Vagina (tissue), 2 donors: ENCODE measurements around the gene FKBP3. TPM values are rescaled to one million over a fixed set of nuclear protein-coding genes. Genes with fewer than 3 reads are reported as not detected.

Experiments
- DNase-seq, 2 donors: peaks; one replicate each; pipeline ENCODE4 v3.0.0-alpha.2; 2017; ENCODE audit errors: extremely low spot score in 2 of 2
- H3K27ac ChIP-seq: fragments of 200-600 bp; sonication (generic); one replicate; pipeline ENCODE4 v1.5.1; 2019
- H3K27me3 ChIP-seq: fragments of 200-600 bp; sonication (generic); one replicate; pipeline ENCODE4 v1.5.1; 2019
- H3K36me3 ChIP-seq, 2 donors: fragments of 200-600 bp; sonication (generic); one replicate each; pipeline ENCODE4 v1.5.1; 2017 to 2019
- H3K4me1 ChIP-seq: fragments of 200-600 bp; sonication (generic); one replicate; pipeline ENCODE4 v1.5.1; 2019
- H3K4me3 ChIP-seq, 2 donors: fragments of 200-600 bp; sonication (generic); 1 replicate in 1 of 2; 2 replicates in 1 of 2; pipeline ENCODE4 v1.5.1; 2016 to 2019
- H3K9me3 ChIP-seq: fragments of 200-600 bp; sonication (generic); one replicate; pipeline ENCODE4 v1.5.1; 2019
- POLR2A ChIP-seq, 2 donors: fragments of 450-650 bp; IDR thresholded peaks; one replicate each; pipeline ENCODE4 v1.6.1; 2017; ENCODE audit warnings: antibody characterized with exemption in 2 of 2, mild to moderate bottlenecking in 2 of 2, moderate library complexity in 2 of 2
- POLR2AphosphoS5 ChIP-seq, 2 donors: sonication (generic); formaldehyde crosslinking; IDR thresholded peaks; one replicate each; pipeline ENCODE4 v1.9.0; 2017; ENCODE audit warnings: antibody characterized with exemption in 2 of 2, mild to moderate bottlenecking in 2 of 2, low read depth in 1 of 2; ENCODE audit not compliant: insufficient read depth in 1 of 2
- intact Hi-C: fragments of 100-400 bp; cut with DNase I; formaldehyde crosslinking; loops from one replicate; pipeline ENCODE4 v1.15.1; 2023
- total RNA-seq: library from RNA; depleted of rRNA; stranded (reverse); fragments of >200 nt; gene quantifications from one replicate; pipeline ENCODE4 v1.2.3, GENCODE V29; 2016
- TF ChIP-seq, protein P1 (sequence below), 3 experiments: fragments of 450-650 bp in 2 of 3; fragments of 200-600 bp in 1 of 3; sonication (generic) in 1 of 3; IDR thresholded peaks; one replicate each; pipeline ENCODE4 v1.5.1; 2017 to 2019; ENCODE audit warnings: antibody characterized with exemption in 3 of 3, mild to moderate bottlenecking in 2 of 3, moderate library complexity in 2 of 3

FKBP3 gene
- total RNA-seq, 1 donor from 2014 or later: 37.1 TPM

DNA sequence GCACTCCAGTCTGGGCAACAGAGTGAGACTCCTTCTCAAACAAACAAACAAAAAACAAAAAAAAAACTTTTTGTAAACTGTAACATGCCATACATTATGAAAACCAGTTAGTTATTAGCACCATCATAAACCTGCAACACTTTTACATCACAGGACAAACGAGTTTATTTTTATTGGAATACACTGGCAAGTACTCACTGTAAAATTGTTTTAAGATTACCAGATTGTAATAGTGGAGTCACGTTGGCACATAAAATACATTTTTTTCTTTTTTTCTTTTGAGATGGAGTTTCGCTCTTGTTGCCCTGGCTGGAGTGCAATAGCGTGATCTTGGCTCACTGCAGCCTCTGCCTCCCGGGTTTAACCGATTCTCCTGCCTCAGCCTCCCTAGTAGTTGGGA is 15.7 kb downstream of the FKBP3 start:
- H3K36me3 ChIP-seq: peaks cover 0 to 93% of the 10 kb centered on the region in 2 donors

GRCh38 chr14:45114327-45114726 is 20.0 kb downstream of the FKBP3 start:
- Histone ChIP-seq H3K4me1 (no peaks in the 10 kb centered on the region), H3K4me3 (no peak overlapping the region), H3K27me3 (no peaks in the 10 kb centered on the region), H3K36me3 (peaks cover 0 to 76% of the 10 kb centered on the region in 2 donors), H3K9me3 (no peaks in the 10 kb centered on the region), H3K27ac (no peak overlapping the region)
- intact Hi-C loops: no loop called here
- DNase-seq: no peak
- TF ChIP-seq POLR2A (IDR thresholded peaks at IDR 0.05) (no peak), POLR2AphosphoS5 (IDR thresholded peaks at IDR 0.05; ENCODE audit: insufficient read depth in 1 of 2, low read depth in 1 of 2) (no peak)
- TF ChIP-seq, protein P1, sequence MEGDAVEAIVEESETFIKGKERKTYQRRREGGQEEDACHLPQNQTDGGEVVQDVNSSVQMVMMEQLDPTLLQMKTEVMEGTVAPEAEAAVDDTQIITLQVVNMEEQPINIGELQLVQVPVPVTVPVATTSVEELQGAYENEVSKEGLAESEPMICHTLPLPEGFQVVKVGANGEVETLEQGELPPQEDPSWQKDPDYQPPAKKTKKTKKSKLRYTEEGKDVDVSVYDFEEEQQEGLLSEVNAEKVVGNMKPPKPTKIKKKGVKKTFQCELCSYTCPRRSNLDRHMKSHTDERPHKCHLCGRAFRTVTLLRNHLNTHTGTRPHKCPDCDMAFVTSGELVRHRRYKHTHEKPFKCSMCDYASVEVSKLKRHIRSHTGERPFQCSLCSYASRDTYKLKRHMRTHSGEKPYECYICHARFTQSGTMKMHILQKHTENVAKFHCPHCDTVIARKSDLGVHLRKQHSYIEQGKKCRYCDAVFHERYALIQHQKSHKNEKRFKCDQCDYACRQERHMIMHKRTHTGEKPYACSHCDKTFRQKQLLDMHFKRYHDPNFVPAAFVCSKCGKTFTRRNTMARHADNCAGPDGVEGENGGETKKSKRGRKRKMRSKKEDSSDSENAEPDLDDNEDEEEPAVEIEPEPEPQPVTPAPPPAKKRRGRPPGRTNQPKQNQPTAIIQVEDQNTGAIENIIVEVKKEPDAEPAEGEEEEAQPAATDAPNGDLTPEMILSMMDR (IDR thresholded peaks at IDR 0.05): no peak

More for the DNA sequence above, 15.7 kb downstream of the FKBP3 start:
- Histone ChIP-seq H3K27me3 (no peaks in the 10 kb centered on the region), H3K4me3 (no peak overlapping the region), H3K9me3 (no peaks in the 10 kb centered on the region), H3K27ac (no peak overlapping the region), H3K4me1 (no peaks in the 10 kb centered on the region)
- DNase-seq: no peak
- TF ChIP-seq, protein P1 (IDR thresholded peaks at IDR 0.05): no peak
- TF ChIP-seq POLR2A (IDR thresholded peaks at IDR 0.05) (no peak), POLR2AphosphoS5 (IDR thresholded peaks at IDR 0.05; ENCODE audit: insufficient read depth in 1 of 2, low read depth in 1 of 2) (no peak)
- intact Hi-C loops: no loop called here

GRCh38 chr14:45112896-45113781 is 21.1 kb downstream of the FKBP3 start:
- intact Hi-C loops: no loop called here
- TF ChIP-seq POLR2AphosphoS5 (IDR thresholded peaks at IDR 0.05; ENCODE audit: insufficient read depth in 1 of 2, low read depth in 1 of 2) (no peak), POLR2A (IDR thresholded peaks at IDR 0.05) (no peak)
- TF ChIP-seq, protein P1 (IDR thresholded peaks at IDR 0.05): no peak
- no peaks in the 10 kb centered on the region for H3K27me3 ChIP-seq
- peaks cover 0 to 75% of the 10 kb centered on the region in 2 donors for H3K36me3 ChIP-seq
- DNase-seq: no peak
- H3K4me1 ChIP-seq: no peaks in the 10 kb centered on the region
- H3K27ac ChIP-seq: no peak overlapping the region
- H3K9me3 ChIP-seq: no peaks in the 10 kb centered on the region
- H3K4me3 ChIP-seq: no peak overlapping the region

GRCh38 chr14:45104561-45104960 is 29.7 kb downstream of the FKBP3 start:
- H3K4me3 ChIP-seq: no peak overlapping the region
- no peak overlapping the region for H3K27ac ChIP-seq
- no peak for DNase-seq
- no peaks in the 10 kb centered on the region for H3K9me3 ChIP-seq
- no peaks in the 10 kb centered on the region for H3K27me3 ChIP-seq
- TF ChIP-seq POLR2A (IDR thresholded peaks at IDR 0.05) (no peak), POLR2AphosphoS5 (IDR thresholded peaks at IDR 0.05; ENCODE audit: insufficient read depth in 1 of 2, low read depth in 1 of 2) (no peak)
- TF ChIP-seq, protein P1 (IDR thresholded peaks at IDR 0.05): no peak
- H3K4me1 ChIP-seq: no peaks in the 10 kb centered on the region
- peaks cover 0 to 58% of the 10 kb centered on the region in 2 donors for H3K36me3 ChIP-seq
- intact Hi-C loops: no loop called here

GRCh38 chr14:45103806-45104205 is 30.5 kb downstream of the FKBP3 start:
- DNase-seq: no peak
- Histone ChIP-seq H3K9me3 (no peaks in the 10 kb centered on the region), H3K4me3 (no peak overlapping the region), H3K27me3 (no peaks in the 10 kb centered on the region), H3K27ac (no peak overlapping the region), H3K4me1 (no peaks in the 10 kb centered on the region), H3K36me3 (peaks cover 0 to 57% of the 10 kb centered on the region in 2 donors)
- intact Hi-C loops: no loop called here
- no peak for TF ChIP-seq POLR2AphosphoS5 (IDR thresholded peaks at IDR 0.05; ENCODE audit: insufficient read depth in 1 of 2, low read depth in 1 of 2)
- TF ChIP-seq, protein P1 (IDR thresholded peaks at IDR 0.05): no peak
- TF ChIP-seq POLR2A (IDR thresholded peaks at IDR 0.05): no peak
